AG10803 (cell line): Measurements from ENCODE around the gene MED25.

Experiments used
- DNase-seq: peaks from one replicate; pipeline ENCODE4 v3.0.0; 2010; ENCODE audit warnings: low read depth
- H3K4me3 ChIP-seq: 2 replicates; pipeline ENCODE4 v1.5.1; 2011; ENCODE audit warnings: mild to moderate bottlenecking, low read length, control low read depth
- CTCF ChIP-seq: conservative IDR thresholded peaks from 2 replicates; pipeline ENCODE4 v1.5.1; 2011; ENCODE audit warnings: mild to moderate bottlenecking, low read length, control low read depth, inconsistent platforms

Gene MED25

GRCh38 chr19:49879243-49879963 is 61.3 kb downstream of the MED25 start:
- no peak for TF ChIP-seq CTCF
- DNase-seq: no peak
- no peak overlapping the region for H3K4me3 ChIP-seq

- no peak for DNase-seq
- no peak overlapping the region for H3K4me3 ChIP-seq
- no peak for TF ChIP-seq CTCF
Observed at GRCh38 chr19:49880162-49880869, 62.2 kb downstream of the MED25 start.

- TF ChIP-seq CTCF: no peak
- H3K4me3 ChIP-seq: no peak overlapping the region
- DNase-seq: no peak
Observed at GRCh38 chr19:49881186-49881585, 63.1 kb downstream of the MED25 start.

GRCh38 chr19:49881672-49882394 is 63.7 kb downstream of the MED25 start:
- no peak overlapping the region for H3K4me3 ChIP-seq
- DNase-seq: no peak
- no peak for TF ChIP-seq CTCF

GRCh38 chr19:49882643-49883042 is 64.6 kb downstream of the MED25 start:
- H3K4me3 ChIP-seq: no peak overlapping the region
- no peak for TF ChIP-seq CTCF
- no peak for DNase-seq

- TF ChIP-seq CTCF: no peak
- DNase-seq: no peak
- H3K4me3 ChIP-seq: no peak overlapping the region
Observed at GRCh38 chr19:49883094-49883493, 65.0 kb downstream of the MED25 start.

- H3K4me3 ChIP-seq: no peak overlapping the region
- TF ChIP-seq CTCF: no peak
- DNase-seq: no peak
Observed at GRCh38 chr19:49884109-49884508, 66.0 kb downstream of the MED25 start.
